ENCODE measurements around the gene NCBP3. TPM values are rescaled to one million over a fixed set of nuclear protein-coding genes. Genes with fewer than 3 reads are reported as not detected.

Gene NCBP3
- total and polyA plus RNA-seq, 9 of the 15 experiments (the other 6 are each of a cell fraction or from before 2014, with no cell fraction given), result 3.1 to 25.5 (median 20.5) TPM

GRCh38 chr17:3893003-3893719 lies 47.1 kb upstream of the NCBP3 start, which contains the start of gene CAMKK1 (continued):
- TF ChIP-seq NCOA2 (IDR thresholded peaks at IDR 0.05; ENCODE audit: partially characterized antibody in 2 of 2) (no peak), TAF9B (IDR thresholded peaks at IDR 0.05; ENCODE audit: partially characterized antibody) (no peak), CTBP1 (IDR thresholded peaks at IDR 0.05; ENCODE audit: borderline replicate concordance) (peak; percentile 84), RCOR1 (IDR thresholded peaks at IDR 0.05; ENCODE audit: borderline replicate concordance in 1 of 2, low read depth in 2 of 2, low read length in 2 of 2) (0 out of 4 replicates have a peak, but pooled peaks of 1 of the 2 experiments have one; percentile 3), ELF2 (CRISPR knock-in tag; IDR thresholded peaks at IDR 0.05) (peak; percentile 68; the same call in 1 of the 2 replicates), TFAP4 (CRISPR knock-in tag; IDR thresholded peaks at IDR 0.05; ENCODE audit: borderline replicate concordance) (0 out of 2 replicates have a peak, but pooled peaks have one; percentile 32), REST (IDR thresholded peaks at IDR 0.05; ENCODE audit: borderline replicate concordance) (no peak), REST (CRISPR knock-in tag; IDR thresholded peaks at IDR 0.05; ENCODE audit: low read depth) (peak; percentile 55; the same call in 1 of the 2 replicates), NRF1 (conservative IDR thresholded peaks at IDR 0.05 in 1 of 2, IDR thresholded peaks at IDR 0.05 in 1 of 2) (peak; percentile 58 to 66), NONO (IDR thresholded peaks at IDR 0.05; ENCODE audit: low read depth in 2 of 2, low read length in 1 of 2) (0 out of 4 replicates have a peak, but pooled peaks of 1 of the 2 experiments have one; percentile 21), ZNF830 (CRISPR knock-in tag; IDR thresholded peaks at IDR 0.05) (peak; percentile 78; the same call in 1 of the 2 replicates), ZNF79 (CRISPR knock-in tag; IDR thresholded peaks at IDR 0.05; ENCODE audit: low read depth) (no peak), KLF13 (tag; IDR thresholded peaks at IDR 0.05; ENCODE audit: borderline replicate concordance, low read depth) (peak; percentile 66; the same call in 1 of the 2 replicates), ZKSCAN3 (CRISPR knock-in tag; IDR thresholded peaks at IDR 0.05) (no peak), ZFX (CRISPR knock-in tag; IDR thresholded peaks at IDR 0.05) (peak; percentile 78), SP1 (CRISPR knock-in tag; IDR thresholded peaks at IDR 0.05) (peak; percentile 89), CREM (IDR thresholded peaks at IDR 0.05; ENCODE audit: low read depth) (peak; percentile 6; the same call in 1 of the 2 replicates), NCOA1 (IDR thresholded peaks at IDR 0.05; ENCODE audit: low read depth) (no peak), KDM5B (IDR thresholded peaks at IDR 0.05; ENCODE audit: insufficient replicate concordance, low read depth, low read length) (peak; percentile 59), ZSCAN29 (IDR thresholded peaks at IDR 0.05) (no peak)
